SK-N-SH treated with all-trans-retinoic acid at 6 μM for 48 hours (cell line): ENCODE data around the gene MLH1.

Experiments
- CREB5 ChIP-seq: fragments of 250-450 bp; sonication (Bioruptor Pico); IDR thresholded peaks from 2 replicates; pipeline ENCODE4 v1.5.1; 2020; ENCODE audit warnings: low read depth, mild to moderate bottlenecking, moderate library complexity
- OSR1 ChIP-seq: fragments of 250-450 bp; sonication (Bioruptor Pico); IDR thresholded peaks from 2 replicates; pipeline ENCODE4 v1.8.0; 2022; ENCODE audit warnings: moderate library complexity, mild to moderate bottlenecking, inconsistent platforms
- PATZ1 ChIP-seq: fragments of 250-450 bp; sonication (Bioruptor Pico); IDR thresholded peaks from 2 replicates; pipeline ENCODE4 v1.8.0; 2020; ENCODE audit warnings: mild to moderate bottlenecking, moderate library complexity, borderline replicate concordance
- ZC3H10 ChIP-seq: fragments of 250-450 bp; sonication (Bioruptor Pico); IDR thresholded peaks from 2 replicates; pipeline ENCODE4 v1.5.1; 2021; ENCODE audit warnings: mild to moderate bottlenecking, moderate library complexity
- ZFP3 ChIP-seq: fragments of 250-450 bp; sonication (Bioruptor Pico); IDR thresholded peaks from 2 replicates; pipeline ENCODE4 v1.5.0; 2020; ENCODE audit warnings: mild to moderate bottlenecking, moderate library complexity

- TF ChIP-seq ZC3H10 (no peak), ZFP3 (CRISPR knock-in tag) (no peak), CREB5 (CRISPR knock-in tag) (no peak), OSR1 (CRISPR knock-in tag) (no peak), PATZ1 (CRISPR knock-in tag) (no peak)
Measured at GRCh38 chr3:36965440-36965839, 27.9 kb upstream of the MLH1 start.
